ENCODE measurements around the gene TRIP13. TPM values are rescaled to one million over a fixed set of nuclear protein-coding genes. Genes with fewer than 3 reads are reported as not detected.

TRIP13 gene
- total RNA-seq, 1 experiment from 2014 or later = 45.9 TPM

GRCh38 chr5:935510-936084 lies 42.9 kb downstream of the TRIP13 start:
- ATAC-seq = no peak
- in situ Hi-C loops (cut with HindIII; ENCODE audit: low pct_unique_long_range_greater_than_20kb, low sequenced_read_pairs) = no loop called here

More at GRCh38 chr5:935510-936084, 42.9 kb downstream of the TRIP13 start:
- ChIA-PET CTCF (interaction anchor here (0.6 to 1.2 kb wide), 4 partner anchors 74 to 265 kb away, joined by 4 to 8 read pairs (median 5); no protein-coding TSS in a partner anchor), POLR2A (no interaction called here)
- Histone ChIP-seq H3K4me1 (ENCODE audit: control insufficient read depth, insufficient read depth, low read length) (no peaks in the 10 kb centered on the region), H3K27ac (ENCODE audit: low read length) (no peak overlapping the region), H3K9me3 (ENCODE audit: control insufficient read depth, insufficient read depth, low read depth, low read length) (no peaks in the 10 kb centered on the region), H3K27me3 (ENCODE audit: control insufficient read depth, insufficient read depth, low read length) (no peaks in the 10 kb centered on the region), H3K36me3 (ENCODE audit: control insufficient read depth, insufficient read depth, low read length) (no peaks in the 10 kb centered on the region), H3K4me3 (ENCODE audit: low read depth in 2 of 2, low read length in 2 of 2) (no peak overlapping the region)
- TF ChIP-seq TCF7L2 (IDR thresholded peaks at IDR 0.05; ENCODE audit: low read depth, low read length) = no peak
- TF ChIP-seq CTCF (IDR thresholded peaks at IDR 0.05) = no peak
- TF ChIP-seq POLR2AphosphoS5 (IDR thresholded peaks at IDR 0.05; ENCODE audit: low read depth, low read length) = no peak
- no peak for TF ChIP-seq REST (IDR thresholded peaks at IDR 0.05; ENCODE audit: insufficient read depth in 1 of 2, low read depth in 2 of 2, low read length in 1 of 2)
- TF ChIP-seq SIN3A (IDR thresholded peaks at IDR 0.05; ENCODE audit: borderline replicate concordance, insufficient read depth, low read depth, low read length) = no peak
- no TSS peak for BruUV-seq (replicated peaks)
- intact Hi-C loops (cut with micrococcal nuclease; ENCODE audit: unreplicated experiment) = no loop called here
- no peak for DNase-seq (ENCODE audit: low read depth, low spot score)

All from Panc1 (cell line).